HepG2 (cell line): ENCODE data around the gene ATP13A3. TPM values are rescaled to one million over a fixed set of nuclear protein-coding genes. Genes with fewer than 3 reads are reported as not detected.

ENCODE experiments used
- ATAC-seq: fragments of 200-7000 bp; cut with Tn5 transposase; 3 replicates; pipeline ENCODE4 v1.9.1; 2020; ENCODE audit warnings: mild to moderate bottlenecking, moderate library complexity
- BruUV-seq: library from RNA; stranded (reverse); fragments of 400-500 nt; replicated peaks from 2 replicates; lab custom pipeline; 2021; lab: Mats Ljungman, UMichigan
- CTCF ChIA-PET: fragments of 300-600 bp; formaldehyde crosslinking; extraction: SDS; loops from one replicate; lab custom pipeline; 2021; ENCODE audit warnings: low total read pairs, inconsistent platforms, low intra/inter-chr PET ratio; lab: Yijun Ruan, JAX
- POLR2A ChIA-PET: fragments of 350-600 bp; sonication (Branson Sonifier 250); formaldehyde crosslinking; loops from one replicate; lab custom pipeline; 2020; ENCODE audit warnings: antibody characterized with exemption, inconsistent platforms; lab: Yijun Ruan, JAX
- DNase-seq: peaks from one replicate; pipeline ENCODE4 v3.0.0-alpha.2; 2015; ENCODE audit warnings: low spot score
- FAIRE-seq: peaks from 3 replicates; lab custom pipeline; 2011; peaks lifted over from hg19 to GRCh38; lab: Jason Lieb, UNC
- H2AFZ ChIP-seq: one replicate; pipeline ENCODE4 v1.6.1; 2011; ENCODE audit warnings: low read length, inconsistent platforms
- H3K27ac ChIP-seq: fragments of 300-600 bp; 3 replicates; pipeline ENCODE4 v1.8.0; 2011; ENCODE audit warnings: mixed run types, mild to moderate bottlenecking, mixed read lengths, low read length, inconsistent platforms; ENCODE audit not compliant: insufficient read depth; ENCODE audit errors: extremely low read length
- H3K27me3 ChIP-seq, 2 experiments: fragments of 200-600 bp in 1 of 2; 2 replicates in 1 of 2; 3 replicates in 1 of 2; pipeline versions ENCODE4 v1.6.0 to v1.8.0; 2011; ENCODE audit warnings: low read length in 2 of 2, mild to moderate bottlenecking in 2 of 2, moderate library complexity in 2 of 2, inconsistent platforms in 1 of 2; ENCODE audit not compliant: insufficient read depth in 2 of 2, control insufficient read depth in 1 of 2
- H3K36me3 ChIP-seq, 2 experiments: fragments of 200-600 bp in 1 of 2; replicated peaks in 1 of 2; 2 replicates in 1 of 2; 3 replicates in 1 of 2; pipeline versions ENCODE4 v1.5.1 to v1.8.0; 2011; ENCODE audit warnings: low read length in 2 of 2, inconsistent platforms in 1 of 2; ENCODE audit not compliant: insufficient read depth in 2 of 2, control insufficient read depth in 1 of 2
- H3K4me1 ChIP-seq: 2 replicates; pipeline ENCODE4 v1.5.1; 2012; ENCODE audit warnings: low read length, inconsistent platforms; ENCODE audit not compliant: insufficient read depth
- H3K4me2 ChIP-seq: 2 replicates; pipeline ENCODE4 v1.6.0; 2011; ENCODE audit warnings: low read depth, low read length, inconsistent platforms
- H3K4me3 ChIP-seq, 3 experiments: fragments of 200-600 bp in 1 of 3; sonication (generic), shearing (Covaris generic) in 1 of 3; replicated peaks in 1 of 3; 2 replicates each; pipeline ENCODE4 v1.5.1; 2011 to 2016; ENCODE audit warnings: low read length in 3 of 3, inconsistent platforms in 2 of 3, low read depth in 2 of 3, mild to moderate bottlenecking in 2 of 3, control low read depth in 1 of 3, mixed read lengths in 1 of 3; ENCODE audit not compliant: insufficient read depth in 1 of 3
- H3K79me2 ChIP-seq: one replicate; pipeline ENCODE4 v1.6.1; 2011; ENCODE audit warnings: low read length, inconsistent platforms; ENCODE audit not compliant: insufficient read depth
- H3K9ac ChIP-seq: 2 replicates; pipeline ENCODE4 v1.6.0; 2011; ENCODE audit warnings: mild to moderate bottlenecking, low read depth, low read length, inconsistent platforms; ENCODE audit not compliant: insufficient read depth
- H3K9me3 ChIP-seq: 2 replicates; pipeline ENCODE4 v1.5.1; 2012; ENCODE audit warnings: mild to moderate bottlenecking, low read length
- H4K20me1 ChIP-seq: 2 replicates; pipeline ENCODE4 v1.6.0; 2011; ENCODE audit warnings: inconsistent platforms, mild to moderate bottlenecking, low read length, moderate library complexity; ENCODE audit not compliant: insufficient read depth
- ASH2L ChIP-seq: fragments of 300-600, 200-600 bp; sonication (generic); IDR thresholded peaks from 2 replicates; pipeline ENCODE4 v1.7.0; 2017; ENCODE audit warnings: low read depth, mild to moderate bottlenecking, moderate library complexity, mixed read lengths, low read length; ENCODE audit not compliant: insufficient read length
- FOXO1 ChIP-seq: sonication (generic); formaldehyde crosslinking; IDR thresholded peaks from 2 replicates; pipeline ENCODE4 v1.4.0; 2020; ENCODE audit warnings: missing genetic modification reagents
- LRRFIP1 ChIP-seq: sonication (generic); formaldehyde crosslinking; conservative IDR thresholded peaks from 2 replicates; pipeline ENCODE4 v1.4.0; 2020; ENCODE audit warnings: missing genetic modification reagents
- MED8 ChIP-seq: sonication (generic); formaldehyde crosslinking; IDR thresholded peaks from 2 replicates; pipeline ENCODE4 v1.8.1; 2023; ENCODE audit warnings: mild to moderate bottlenecking, missing genetic modification reagents; ENCODE audit not compliant: insufficient replicate concordance
- MZF1 ChIP-seq: sonication (generic); formaldehyde crosslinking; IDR thresholded peaks from 2 replicates; pipeline ENCODE4 v1.8.1; 2023; ENCODE audit warnings: mild to moderate bottlenecking, missing genetic modification reagents, borderline replicate concordance
- NAIF1 ChIP-seq: sonication (generic); formaldehyde crosslinking; IDR thresholded peaks from 2 replicates; pipeline ENCODE4 v1.5.0; 2020; ENCODE audit warnings: mild to moderate bottlenecking, missing genetic modification reagents, borderline replicate concordance
- TCF7 ChIP-seq: sonication (generic); IDR thresholded peaks from 2 replicates; pipeline ENCODE4 v1.6.1; 2016; ENCODE audit warnings: antibody characterized with exemption, low read depth
- YEATS4 ChIP-seq: sonication (generic); formaldehyde crosslinking; IDR thresholded peaks from 2 replicates; pipeline ENCODE4 v1.4.0; 2020; ENCODE audit warnings: missing genetic modification reagents, borderline replicate concordance
- ZKSCAN1 ChIP-seq: fragments of 150-350 bp; IDR thresholded peaks from 2 replicates; pipeline ENCODE4 v1.6.1; 2014; ENCODE audit warnings: low read length
- ZNF180 ChIP-seq: sonication (generic); formaldehyde crosslinking; IDR thresholded peaks from 2 replicates; pipeline ENCODE4 v1.4.0; 2020; ENCODE audit warnings: low read depth, missing genetic modification reagents, borderline replicate concordance
- ZNF225 ChIP-seq: sonication (generic); formaldehyde crosslinking; IDR thresholded peaks from 2 replicates; pipeline ENCODE4 v1.4.0; 2020; ENCODE audit warnings: mild to moderate bottlenecking, missing genetic modification reagents
- ZNF331 ChIP-seq: sonication (generic); formaldehyde crosslinking; IDR thresholded peaks from 2 replicates; pipeline ENCODE4 v1.4.0; 2020; ENCODE audit warnings: missing genetic modification reagents
- WGBS: methylation state at CpG from one replicate; pipeline ENCODE4 v1.1.6; 2017; ENCODE audit warnings: low lambda C conversion rate; 5-methylcytosine and 5-hydroxymethylcytosine counted together
- in situ Hi-C: cut with HindIII; loops from 2 replicates; pipeline ENCODE4 v1.10.0; 2017; ENCODE audit warnings: low pct_unique_long_range_greater_than_20kb; ENCODE audit not compliant: extremely low pct_ligation_motif_present
- intact Hi-C: fragments of 100-400 bp; cut with micrococcal nuclease; formaldehyde crosslinking; loops from one replicate; pipeline ENCODE4 v1.10.0; 2022; ENCODE audit not compliant: unreplicated experiment
- polyA plus RNA-seq, 8 experiments: library from polyadenylated mRNA; depleted of rRNA in 3 of 8; stranded (reverse) in 7 of 8; unstranded in 1 of 8; fragments of >200 nt; fragmentation: Illumina TruSeq in 4 of 8; extraction: Trizol in 4 of 8; gene quantifications; 2 replicates each; pipeline versions ENCODE4 v1.2.1 to v1.2.3, GENCODE V29; 2011 to 2016; ENCODE audit warnings: low read depth in 4 of 8, missing spikeins in 1 of 8, mixed read lengths in 1 of 8; ENCODE audit not compliant: insufficient read depth in 1 of 8
- total RNA-seq, 5 experiments: library from RNA; depleted of rRNA; stranded (reverse); fragments of >200 nt; fragmentation: Illumina TruSeq; extraction: Trizol; gene quantifications; 2 replicates each; pipeline ENCODE4 v1.2.3, GENCODE V29; 2016; ENCODE audit warnings: low read depth in 1 of 5

ATP13A3 gene
- total and polyA plus RNA-seq, 2 of the 13 experiments (the other 11 are each of a cell fraction or from before 2014, with no cell fraction given), result 44.9 to 80.8 TPM

DNA sequence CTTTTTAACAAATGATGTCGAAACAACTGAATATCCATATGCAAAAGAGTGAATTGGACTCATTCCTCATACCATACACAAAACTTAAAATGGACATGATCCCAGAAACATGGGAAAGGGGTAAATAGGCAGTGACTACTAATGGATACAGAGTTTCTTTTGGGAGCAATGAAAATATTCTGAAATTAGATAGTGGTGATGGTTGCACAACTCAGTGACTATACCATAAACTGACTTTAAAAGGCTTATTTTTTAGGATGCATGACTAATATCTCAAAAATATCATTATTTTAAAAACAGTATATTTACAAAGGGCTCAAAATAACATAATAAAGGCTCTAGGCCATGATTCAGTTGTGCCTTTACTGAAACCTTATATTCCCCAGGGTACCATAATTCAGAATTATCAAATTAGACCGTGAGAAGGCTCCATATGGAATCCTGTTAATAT is 16.3 kb upstream of the ATP13A3 start:
- no peak overlapping the region for H3K27ac ChIP-seq
- DNase-seq (no peak), ATAC-seq (no peak)
- no peak overlapping the region for H3K4me2 ChIP-seq
- ChIA-PET POLR2A (no interaction called here), CTCF (no interaction called here)
- in situ Hi-C loops, result no loop called here
- H3K4me1 ChIP-seq, result peaks cover 39% of the 10 kb centered on the region
- no peaks in the 10 kb centered on the region for H3K27me3 ChIP-seq
- H3K9ac ChIP-seq, result no peak overlapping the region
- no peaks in the 10 kb centered on the region for H3K36me3 ChIP-seq
- H3K4me3 ChIP-seq, result no peak overlapping the region
- BruUV-seq, result no TSS peak
- no peak overlapping the region for H2AFZ ChIP-seq
- 97% methylated on average over 2 of the region's 2 CpGs for WGBS
- TF ChIP-seq ZNF331 (CRISPR knock-in tag), result no peak
- no peak for TF ChIP-seq ASH2L
- no peak for TF ChIP-seq FOXO1 (CRISPR knock-in tag)
- TF ChIP-seq YEATS4 (CRISPR knock-in tag), result no peak
- TF ChIP-seq ZNF180 (CRISPR knock-in tag), result no peak
- TF ChIP-seq ZNF225 (CRISPR knock-in tag), result no peak
- TF ChIP-seq MED8 (CRISPR knock-in tag), result no peak
- no peak for TF ChIP-seq MZF1 (CRISPR knock-in tag)
- TF ChIP-seq NAIF1 (CRISPR knock-in tag), result no peak
- TF ChIP-seq ZKSCAN1, result no peak
- no peak for TF ChIP-seq LRRFIP1 (CRISPR knock-in tag)
- no peak for TF ChIP-seq TCF7
- TF ChIP-seq, all 625 proteins: peak for 0
- H4K20me1 ChIP-seq, result no peaks in the 10 kb centered on the region
- FAIRE-seq, result no peak
- no peaks in the 10 kb centered on the region for H3K9me3 ChIP-seq
- intact Hi-C loops, result no loop called here
- H3K79me2 ChIP-seq, result no peaks in the 10 kb centered on the region
